ENCODE results near the gene PSD.

- TF ChIP-seq MAX (IDR thresholded peaks at IDR 0.05; ENCODE audit: insufficient read depth, insufficient read length) (no peak), CTCF (IDR thresholded peaks at IDR 0.05; ENCODE audit: extremely low read depth in 1 of 2, insufficient read depth in 1 of 2, low read depth in 1 of 2, low read length in 2 of 2) (no peak), POLR2A (IDR thresholded peaks at IDR 0.05; ENCODE audit: low read depth, low read length) (peak; percentile 18), FOS (IDR thresholded peaks at IDR 0.05; ENCODE audit: borderline replicate concordance, insufficient read depth, low read length) (no peak), EZH2 (IDR thresholded peaks at IDR 0.05; ENCODE audit: borderline replicate concordance, low read depth, low read length, severe bottlenecking) (no peak), POLR2AphosphoS5 (IDR thresholded peaks at IDR 0.05; ENCODE audit: insufficient read depth, low read depth, low read length) (no peak), MYC (IDR thresholded peaks at IDR 0.05; ENCODE audit: low read depth, low read length) (no peak)
Observed at GRCh38 chr10:102424916-102425315, 6.3 kb upstream of the PSD start.
